OCI-LY7 (cell line): ENCODE measurements around the gene POLD2. TPM values are rescaled to one million over a fixed set of nuclear protein-coding genes. Genes with fewer than 3 reads are reported as not detected.

ENCODE experiments used
- BruUV-seq: library from RNA; stranded (reverse); fragments of 400-500 nt; replicated peaks from 2 replicates; lab custom pipeline; 2021; lab: Mats Ljungman, UMichigan
- CTCF ChIA-PET: fragments of 300-600 bp; sonication (Branson Sonifier 250); formaldehyde crosslinking; loops from one replicate; lab custom pipeline; 2022; ENCODE audit warnings: antibody characterized with exemption; ENCODE audit not compliant: unreplicated experiment; lab: Charles Lee
- POLR2A ChIA-PET: fragments of 300-600 bp; sonication (Branson Sonifier 250); formaldehyde crosslinking; loops from one replicate; lab custom pipeline; 2022; ENCODE audit warnings: antibody characterized with exemption; lab: Charles Lee
- DNase-seq: peaks from one replicate; pipeline ENCODE4 v3.0.0-alpha.2; 2015; ENCODE audit warnings: low spot score
- H2AFZ ChIP-seq: fragments of 200-600 bp; sonication (generic), shearing (Covaris generic); 2 replicates; pipeline ENCODE4 v1.6.1; 2014; ENCODE audit warnings: mild to moderate bottlenecking, antibody characterized with exemption, low read length, moderate library complexity
- H3K27ac ChIP-seq: fragments of 200-600 bp; sonication (generic); 2 replicates; pipeline ENCODE4 v1.5.1; 2014; ENCODE audit warnings: mixed run types, low read depth, mild to moderate bottlenecking, moderate library complexity, low read length, inconsistent platforms; ENCODE audit not compliant: poor library complexity, severe bottlenecking
- H3K36me3 ChIP-seq: fragments of 200-600 bp; sonication (generic); 2 replicates; pipeline ENCODE4 v1.6.1; 2014; ENCODE audit warnings: mild to moderate bottlenecking, antibody characterized with exemption, low read length, moderate library complexity, mixed read lengths; ENCODE audit not compliant: insufficient read depth
- H3K4me1 ChIP-seq: fragments of 200-600 bp; sonication (generic); 2 replicates; pipeline ENCODE4 v1.5.1; 2014; ENCODE audit warnings: mild to moderate bottlenecking, low read length; ENCODE audit not compliant: insufficient read depth, poor library complexity, severe bottlenecking
- H3K4me2 ChIP-seq: fragments of 200-600 bp; sonication (generic); 2 replicates; pipeline ENCODE4 v1.6.1; 2014; ENCODE audit warnings: mild to moderate bottlenecking, low read length
- H3K4me3 ChIP-seq: fragments of 200-600 bp; sonication (generic); 2 replicates; pipeline ENCODE4 v1.5.1; 2014; ENCODE audit warnings: mild to moderate bottlenecking, low read depth, low read length; ENCODE audit not compliant: poor library complexity, severe bottlenecking
- H3K79me2 ChIP-seq: fragments of 200-600 bp; sonication (generic); 2 replicates; pipeline ENCODE4 v1.6.1; 2016; ENCODE audit warnings: low read depth, mild to moderate bottlenecking, low read length, moderate library complexity, mixed read lengths; ENCODE audit not compliant: insufficient read depth
- H3K9me2 ChIP-seq: fragments of 200-600 bp; sonication (generic); 2 replicates; pipeline ENCODE4 v1.6.1; 2016; ENCODE audit warnings: mild to moderate bottlenecking, low read length, mixed read lengths; ENCODE audit not compliant: insufficient read depth
- H3K9me3 ChIP-seq: fragments of 200-600 bp; sonication (generic); 2 replicates; pipeline ENCODE4 v1.6.1; 2014; ENCODE audit warnings: mild to moderate bottlenecking, mixed run types, low read length, mixed read lengths
- H4K20me1 ChIP-seq: fragments of 200-600 bp; sonication (generic); 2 replicates; pipeline ENCODE4 v1.6.1; 2014; ENCODE audit warnings: mild to moderate bottlenecking, antibody characterized with exemption, low read length, moderate library complexity, mixed read lengths; ENCODE audit not compliant: insufficient read depth
- EZH2phosphoT487 ChIP-seq: fragments of 200-600 bp; sonication (generic); IDR thresholded peaks from 2 replicates; pipeline ENCODE4 v1.6.1; 2018; ENCODE audit warnings: low read depth, borderline replicate concordance, mild to moderate bottlenecking, mixed run types, antibody characterized with exemption, low read length, moderate library complexity, mixed read lengths
- intact Hi-C: fragments of 100-400 bp; cut with micrococcal nuclease; formaldehyde crosslinking; loops from one replicate; pipeline ENCODE4 v1.10.0; 2022; ENCODE audit not compliant: unreplicated experiment
- total RNA-seq, 2 experiments: library from RNA; depleted of rRNA in 1 of 2; stranded (reverse); fragments of >200 nt in 1 of 2; shearing (Covaris generic) in 1 of 2; gene quantifications; 2 replicates each; pipeline ENCODE4 v1.2.3, GENCODE V29; 2014 to 2022
- TF ChIP-seq, protein P1 (sequence below): fragments of 200-600 bp; sonication (generic); conservative IDR thresholded peaks from 2 replicates; pipeline ENCODE4 v1.5.1; 2014; ENCODE audit warnings: mild to moderate bottlenecking, antibody characterized with exemption, low read length, moderate library complexity, mixed read lengths

The POLD2 gene
- total RNA-seq, 2 experiments from 2014 or later, result 230 to 261 TPM

DNA sequence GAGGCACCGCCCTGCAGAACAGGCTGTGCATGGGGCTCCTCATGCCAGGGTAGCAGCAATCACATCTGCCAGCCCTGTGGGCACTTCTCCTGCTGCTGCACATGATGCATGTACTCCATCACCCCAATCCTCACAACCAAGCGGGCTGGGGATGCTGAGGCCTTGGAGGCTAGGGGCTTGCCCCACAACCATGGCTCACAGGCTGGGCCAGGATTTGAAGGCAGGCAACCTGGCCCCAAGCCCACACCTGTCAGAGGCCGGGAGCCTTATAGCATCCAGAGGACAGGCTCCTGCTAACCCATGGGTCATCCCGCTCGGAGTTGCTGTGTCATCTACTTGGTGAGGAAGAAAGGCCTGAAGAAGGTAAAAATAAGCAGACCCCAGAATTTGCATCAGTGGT is 43.2 kb downstream of the POLD2 start:
- H3K79me2 ChIP-seq, result peaks cover 24% of the 10 kb centered on the region; the same call in 1 of the 2 replicates
- no TSS peak for BruUV-seq
- H4K20me1 ChIP-seq, result no peaks in the 10 kb centered on the region; the same call in 1 of the 2 replicates
- H3K4me3 ChIP-seq, result peak overlapping the region; percentile 74
- no peaks in the 10 kb centered on the region for H3K9me3 ChIP-seq
- H3K4me2 ChIP-seq, result peak overlapping the region; percentile 86
- CTCF ChIA-PET, result interaction anchor here (1.9 to 2.1 kb wide), 2 partner anchors 17 to 22 kb away, joined by 7 to 25 read pairs; no protein-coding TSS in a partner anchor
- no peak overlapping the region for H2AFZ ChIP-seq
- H3K36me3 ChIP-seq, result peaks cover 65% of the 10 kb centered on the region
- no peak for DNase-seq
- H3K27ac ChIP-seq, result peak overlapping the region; percentile 78
- intact Hi-C loops, result loop anchor here (10.0 kb wide), 1 partner anchor 65 kb away; no protein-coding TSS in a partner anchor
- peaks cover 47% of the 10 kb centered on the region for H3K4me1 ChIP-seq
- H3K9me2 ChIP-seq, result no peaks in the 10 kb centered on the region
- TF ChIP-seq, protein P1, sequence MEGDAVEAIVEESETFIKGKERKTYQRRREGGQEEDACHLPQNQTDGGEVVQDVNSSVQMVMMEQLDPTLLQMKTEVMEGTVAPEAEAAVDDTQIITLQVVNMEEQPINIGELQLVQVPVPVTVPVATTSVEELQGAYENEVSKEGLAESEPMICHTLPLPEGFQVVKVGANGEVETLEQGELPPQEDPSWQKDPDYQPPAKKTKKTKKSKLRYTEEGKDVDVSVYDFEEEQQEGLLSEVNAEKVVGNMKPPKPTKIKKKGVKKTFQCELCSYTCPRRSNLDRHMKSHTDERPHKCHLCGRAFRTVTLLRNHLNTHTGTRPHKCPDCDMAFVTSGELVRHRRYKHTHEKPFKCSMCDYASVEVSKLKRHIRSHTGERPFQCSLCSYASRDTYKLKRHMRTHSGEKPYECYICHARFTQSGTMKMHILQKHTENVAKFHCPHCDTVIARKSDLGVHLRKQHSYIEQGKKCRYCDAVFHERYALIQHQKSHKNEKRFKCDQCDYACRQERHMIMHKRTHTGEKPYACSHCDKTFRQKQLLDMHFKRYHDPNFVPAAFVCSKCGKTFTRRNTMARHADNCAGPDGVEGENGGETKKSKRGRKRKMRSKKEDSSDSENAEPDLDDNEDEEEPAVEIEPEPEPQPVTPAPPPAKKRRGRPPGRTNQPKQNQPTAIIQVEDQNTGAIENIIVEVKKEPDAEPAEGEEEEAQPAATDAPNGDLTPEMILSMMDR, result no peak
- no peak for TF ChIP-seq EZH2phosphoT487
- POLR2A ChIA-PET, result interaction anchor here (2.1 to 2.3 kb wide), 2 partner anchors 9 to 17 kb away, joined by 6 to 38 read pairs; no protein-coding TSS in a partner anchor

DNA sequence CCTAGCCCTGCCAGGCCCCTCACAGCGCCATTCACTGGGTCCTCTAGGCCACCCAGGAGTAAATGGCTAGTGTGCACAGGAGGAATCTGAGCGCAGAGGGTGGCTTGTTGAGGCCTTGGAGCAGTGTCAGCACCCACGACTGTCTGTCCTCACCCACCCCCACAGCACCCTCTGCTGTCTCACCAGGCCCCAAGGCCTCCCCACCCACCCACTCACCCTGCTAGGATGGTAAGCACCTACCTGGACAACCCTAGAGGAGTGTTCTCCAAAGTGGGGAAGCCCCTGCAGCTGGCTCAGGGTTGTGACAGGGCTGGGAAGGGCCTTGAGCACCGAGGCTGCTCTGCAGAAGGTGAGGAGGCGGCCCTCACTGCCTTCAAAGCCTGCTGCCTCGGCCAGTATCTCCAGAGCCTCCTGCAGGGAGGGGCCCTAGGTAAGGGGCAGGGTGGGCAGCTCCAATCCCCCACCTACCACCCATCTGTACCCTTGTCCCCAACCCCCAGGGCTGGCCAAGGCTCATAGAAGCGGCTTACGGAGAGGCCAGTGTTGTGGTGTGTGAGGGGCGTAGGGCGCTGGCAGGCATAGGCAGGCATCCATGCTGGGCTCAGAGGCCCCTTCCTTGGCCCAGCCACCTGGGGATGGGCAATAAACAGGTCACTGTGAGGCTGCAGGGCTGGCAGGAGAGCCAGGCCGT is 43.9 kb downstream of the POLD2 start:
- TF ChIP-seq, protein P1, result no peak
- no peak for TF ChIP-seq EZH2phosphoT487

More for the DNA sequence above, 43.9 kb downstream of the POLD2 start:
- BruUV-seq, result no TSS peak
- H3K27ac ChIP-seq, result peak overlapping the region; percentile 78
- no peaks in the 10 kb centered on the region; the same call in 1 of the 2 replicates for H4K20me1 ChIP-seq
- ChIA-PET POLR2A (interaction anchor here (0.5 kb wide), 1 partner anchor 10 kb away, joined by 6 read pairs; no protein-coding TSS in a partner anchor), CTCF (no interaction called here)
- peaks cover 41% of the 10 kb centered on the region for H3K4me1 ChIP-seq
- H3K9me3 ChIP-seq, result no peaks in the 10 kb centered on the region
- DNase-seq, result no peak
- peaks cover 24% of the 10 kb centered on the region; the same call in 1 of the 2 replicates for H3K79me2 ChIP-seq
- no peaks in the 10 kb centered on the region for H3K9me2 ChIP-seq
- peaks cover 71% of the 10 kb centered on the region for H3K36me3 ChIP-seq
- intact Hi-C loops, result loop anchor here (10.0 kb wide), 1 partner anchor 65 kb away; no protein-coding TSS in a partner anchor
- peak overlapping the region; percentile 86 for H3K4me2 ChIP-seq
- H2AFZ ChIP-seq, result no peak overlapping the region
- peak overlapping the region; percentile 74 for H3K4me3 ChIP-seq
